Fibroblast of pulmonary artery (primary cell): ENCODE measurements around the gene ARID1B.
A peak's percentile ranks its signal among the peaks of the same experiment; 100 is the strongest.

ENCODE experiments used
- DNase-seq: peaks from one replicate; pipeline ENCODE4 v3.0.0-alpha.2; 2010; ENCODE audit warnings: low read depth
- H3K4me3 ChIP-seq: replicated peaks from 2 replicates; pipeline ENCODE4 v1.5.1; 2011; ENCODE audit warnings: low read depth, mild to moderate bottlenecking, control low read depth, low read length, moderate library complexity
- TF ChIP-seq, protein P1 (sequence below): IDR thresholded peaks from 2 replicates; pipeline ENCODE4 v1.5.1; 2011; ENCODE audit warnings: mild to moderate bottlenecking, control low read depth, low read length, inconsistent platforms; ENCODE audit errors: missing control alignments

Gene ARID1B

DNA sequence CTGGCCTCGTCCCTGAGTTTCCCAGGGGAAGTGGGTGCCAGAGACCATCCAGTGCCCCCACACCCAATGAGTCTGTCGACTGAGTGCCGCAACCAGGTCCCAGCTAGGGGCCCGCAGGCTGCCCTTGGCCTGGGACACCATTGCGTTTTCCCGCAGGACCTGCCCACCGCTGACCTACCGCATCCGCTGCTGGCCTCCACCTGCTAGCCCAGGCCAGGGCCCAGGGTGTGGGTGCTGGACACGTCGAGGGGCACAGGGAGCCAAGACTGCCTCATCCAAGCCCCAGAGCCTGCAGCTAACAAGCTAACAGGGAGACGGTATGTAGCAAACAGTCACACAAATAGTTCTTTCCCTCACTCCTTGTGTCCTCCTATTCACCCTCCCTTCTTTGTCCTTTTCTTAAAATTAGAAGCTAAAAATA lies 448.4 kb downstream of the ARID1B start:
- no peak for DNase-seq
- H3K4me3 ChIP-seq: no peak overlapping the region
- TF ChIP-seq, protein P1, sequence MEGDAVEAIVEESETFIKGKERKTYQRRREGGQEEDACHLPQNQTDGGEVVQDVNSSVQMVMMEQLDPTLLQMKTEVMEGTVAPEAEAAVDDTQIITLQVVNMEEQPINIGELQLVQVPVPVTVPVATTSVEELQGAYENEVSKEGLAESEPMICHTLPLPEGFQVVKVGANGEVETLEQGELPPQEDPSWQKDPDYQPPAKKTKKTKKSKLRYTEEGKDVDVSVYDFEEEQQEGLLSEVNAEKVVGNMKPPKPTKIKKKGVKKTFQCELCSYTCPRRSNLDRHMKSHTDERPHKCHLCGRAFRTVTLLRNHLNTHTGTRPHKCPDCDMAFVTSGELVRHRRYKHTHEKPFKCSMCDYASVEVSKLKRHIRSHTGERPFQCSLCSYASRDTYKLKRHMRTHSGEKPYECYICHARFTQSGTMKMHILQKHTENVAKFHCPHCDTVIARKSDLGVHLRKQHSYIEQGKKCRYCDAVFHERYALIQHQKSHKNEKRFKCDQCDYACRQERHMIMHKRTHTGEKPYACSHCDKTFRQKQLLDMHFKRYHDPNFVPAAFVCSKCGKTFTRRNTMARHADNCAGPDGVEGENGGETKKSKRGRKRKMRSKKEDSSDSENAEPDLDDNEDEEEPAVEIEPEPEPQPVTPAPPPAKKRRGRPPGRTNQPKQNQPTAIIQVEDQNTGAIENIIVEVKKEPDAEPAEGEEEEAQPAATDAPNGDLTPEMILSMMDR: no peak

DNA sequence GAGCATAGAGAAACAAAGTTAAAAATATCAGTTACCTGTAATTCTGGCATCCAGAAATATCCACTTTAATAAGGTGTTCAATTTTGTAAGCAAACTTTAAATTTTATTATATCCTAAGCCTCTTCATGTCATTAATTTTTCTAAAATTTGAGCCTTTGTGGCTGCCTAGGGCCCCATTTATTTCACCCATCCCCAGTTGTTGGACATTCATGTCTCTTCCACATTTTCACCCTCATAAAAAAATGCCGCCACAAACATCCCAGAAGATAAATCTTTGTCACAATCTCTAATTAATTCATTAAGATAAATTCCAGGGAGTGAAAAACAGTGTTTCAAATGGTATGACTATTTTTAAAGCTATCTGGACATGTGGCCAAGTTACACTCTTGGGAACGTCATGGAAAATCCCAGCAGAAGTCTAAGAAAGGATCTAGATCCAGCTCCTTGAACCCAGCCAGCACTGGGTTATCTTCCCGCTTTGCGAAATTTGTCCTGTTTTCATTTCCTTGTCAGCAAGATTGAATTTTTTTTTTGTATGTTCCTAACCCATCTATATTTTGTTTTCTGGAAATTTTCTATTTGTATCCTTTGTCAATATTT lies 448.9 kb downstream of the ARID1B start:
- TF ChIP-seq, protein P1: no peak
- DNase-seq: peak; percentile 88
- no peak overlapping the region for H3K4me3 ChIP-seq

DNA sequence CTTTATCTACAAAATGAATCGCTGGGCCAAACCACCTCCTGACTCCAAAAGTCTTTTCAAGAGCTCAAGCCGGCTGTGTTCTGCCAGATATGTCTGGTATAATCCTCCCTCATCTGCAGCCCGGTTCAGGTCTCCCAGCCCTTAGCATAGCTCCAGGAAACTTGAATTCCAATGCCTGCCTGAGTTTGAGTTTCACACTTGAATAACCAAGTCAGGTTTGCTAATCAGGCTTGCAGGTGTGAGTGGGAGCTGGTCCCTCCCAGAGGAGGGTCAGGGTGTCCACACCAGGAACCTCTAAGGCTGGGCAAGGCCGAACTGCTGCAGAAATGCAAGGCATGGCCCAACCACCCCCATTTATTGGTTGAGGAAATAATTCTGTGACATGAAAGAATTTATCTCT lies 449.6 kb downstream of the ARID1B start:
- TF ChIP-seq, protein P1: no peak
- no peak overlapping the region for H3K4me3 ChIP-seq
- peak; percentile 39 for DNase-seq

DNA sequence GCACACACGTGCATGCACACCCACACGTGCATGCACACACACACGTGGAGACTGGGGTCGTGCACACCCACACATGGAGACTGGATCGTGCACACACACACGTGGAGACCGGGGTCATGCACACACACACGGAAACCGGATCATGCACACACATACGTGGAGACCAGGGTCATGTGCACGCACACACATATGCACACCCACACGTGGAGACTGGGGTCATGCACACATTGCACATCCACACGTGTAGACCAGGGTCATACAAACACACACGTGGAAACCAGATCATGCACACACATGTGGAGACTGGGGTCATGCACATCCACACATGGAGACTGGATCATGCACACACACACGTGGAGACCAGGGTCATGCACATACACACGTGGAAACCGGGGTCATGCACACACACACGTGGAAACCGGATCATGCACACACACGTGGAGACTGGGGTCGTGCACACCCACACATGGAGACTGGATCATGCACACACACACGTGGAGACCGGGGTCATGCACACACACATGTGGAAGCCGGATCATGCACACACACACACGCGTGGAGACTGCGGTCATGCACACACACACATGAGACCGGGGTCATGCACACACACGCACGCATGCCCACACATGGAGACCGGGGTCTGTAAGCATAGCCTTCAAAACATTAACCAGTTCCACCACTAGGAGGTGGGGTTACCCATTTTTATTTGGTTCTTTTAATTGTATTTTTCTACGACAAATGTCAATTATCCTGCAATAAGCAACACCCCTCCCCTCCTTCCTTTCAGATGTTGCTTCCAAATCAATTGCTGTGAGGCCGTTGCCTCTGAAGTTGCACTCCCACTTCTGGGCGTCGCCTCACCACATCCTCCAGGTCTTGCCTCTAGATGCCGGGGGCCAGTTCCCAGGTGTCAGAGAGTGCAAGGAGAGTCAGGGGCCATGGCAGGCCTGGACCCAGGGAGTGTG lies 450.3 kb downstream of the ARID1B start:
- TF ChIP-seq, protein P1: peak; percentile 30
- H3K4me3 ChIP-seq: no peak overlapping the region
- no peak for DNase-seq

DNA sequence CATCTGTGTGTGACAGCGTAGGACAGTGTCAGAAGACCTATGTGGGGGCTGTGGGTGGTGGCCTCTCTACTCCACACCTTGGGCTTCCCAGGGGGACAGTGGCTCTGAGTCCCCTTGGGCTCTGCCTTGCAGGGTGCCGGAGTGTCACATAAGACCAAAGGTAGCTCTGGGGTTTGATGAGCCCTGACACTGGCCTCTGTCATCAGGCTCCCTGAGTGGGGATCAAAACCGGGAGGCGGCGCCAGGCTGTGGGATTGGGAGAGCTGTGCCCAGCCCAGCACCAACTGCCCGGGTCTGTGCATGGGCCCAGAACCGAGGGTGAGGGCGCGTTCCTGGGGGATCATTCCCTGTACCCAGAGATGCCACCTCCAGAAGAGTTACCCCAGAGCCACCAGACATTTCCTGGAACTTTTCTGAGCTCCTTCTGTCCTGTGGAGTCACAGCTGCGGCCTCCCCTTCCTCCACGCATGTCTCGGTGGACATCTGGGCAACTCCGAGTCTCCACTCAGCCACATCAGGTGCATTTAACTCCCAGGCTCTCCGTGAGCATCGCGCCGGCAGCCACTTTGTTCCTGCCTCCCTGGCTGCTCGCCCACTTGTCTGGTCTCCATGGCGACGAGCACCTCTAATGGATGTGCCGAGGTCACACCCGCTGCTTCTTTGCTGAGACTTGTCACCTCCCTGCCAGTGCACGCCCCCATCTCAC lies 451.4 kb downstream of the ARID1B start:
- no peak for DNase-seq
- no peak overlapping the region for H3K4me3 ChIP-seq
- TF ChIP-seq, protein P1: no peak

DNA sequence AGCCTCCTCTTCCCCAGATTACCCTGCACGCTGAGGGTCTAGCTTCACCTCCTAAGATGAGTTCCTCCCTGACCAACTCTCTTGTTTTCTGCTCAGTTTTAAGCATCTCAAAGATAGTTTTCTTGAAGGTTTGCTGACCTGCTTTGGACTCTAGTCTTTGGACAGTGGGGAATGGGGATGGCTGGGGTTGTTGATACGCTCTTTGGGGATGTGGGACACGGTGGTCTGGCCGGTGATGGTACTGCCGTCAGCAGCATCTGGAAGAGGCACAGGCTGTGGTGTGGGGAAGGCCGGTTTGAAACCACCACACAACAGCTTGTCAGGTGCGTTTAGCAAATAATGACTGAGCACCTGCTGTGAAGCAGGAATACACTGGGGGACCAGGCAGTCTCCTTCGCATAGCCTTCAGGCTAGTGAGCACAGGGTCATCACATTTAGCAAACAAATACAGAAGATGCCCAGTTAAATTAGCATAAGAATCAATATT lies 452.0 kb downstream of the ARID1B start:
- DNase-seq: no peak
- H3K4me3 ChIP-seq: no peak overlapping the region
- TF ChIP-seq, protein P1: no peak
